NCI-H2081 treated with DMSO at 0.1 percent for 48 hours (cell line): ENCODE results near the gene OSBPL7.
"Not testable (repeated sequence)": the region's sequence is repeated elsewhere in the genome, so short reads cannot be mapped to it uniquely, and the experiment has no call there.

Experiments used
- DNase-seq: peaks from one replicate; lab custom pipeline; 2025; lab: John Stamatoyannopoulos, UW

The OSBPL7 gene

GRCh38 chr17:47806026-47806912 lies 15.3 kb downstream of the OSBPL7 start:
- DNase-seq, result no peak

- no peak for DNase-seq
Measured at GRCh38 chr17:47804461-47804860, 17.1 kb downstream of the OSBPL7 start.

DNA sequence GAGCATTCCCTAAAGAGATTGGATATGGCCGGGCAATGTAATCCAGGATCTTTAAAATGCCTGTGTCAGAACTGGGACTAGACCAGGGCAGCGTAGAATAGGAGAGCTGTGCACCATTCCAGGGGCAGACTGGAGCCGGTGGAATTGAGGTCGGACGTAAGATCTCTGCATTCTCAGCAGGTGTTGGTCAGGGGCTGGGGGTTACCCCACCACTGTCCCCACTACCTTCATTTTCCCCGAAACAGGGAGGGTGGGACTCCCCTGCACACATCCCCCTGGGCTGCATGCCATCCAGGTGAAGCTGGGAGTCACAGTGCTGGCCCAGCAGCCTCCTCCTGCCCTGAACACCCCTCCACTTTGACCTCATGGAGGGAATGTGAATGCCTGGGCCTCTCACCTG lies 17.8 kb downstream of the OSBPL7 start:
- DNase-seq, result no peak

DNA sequence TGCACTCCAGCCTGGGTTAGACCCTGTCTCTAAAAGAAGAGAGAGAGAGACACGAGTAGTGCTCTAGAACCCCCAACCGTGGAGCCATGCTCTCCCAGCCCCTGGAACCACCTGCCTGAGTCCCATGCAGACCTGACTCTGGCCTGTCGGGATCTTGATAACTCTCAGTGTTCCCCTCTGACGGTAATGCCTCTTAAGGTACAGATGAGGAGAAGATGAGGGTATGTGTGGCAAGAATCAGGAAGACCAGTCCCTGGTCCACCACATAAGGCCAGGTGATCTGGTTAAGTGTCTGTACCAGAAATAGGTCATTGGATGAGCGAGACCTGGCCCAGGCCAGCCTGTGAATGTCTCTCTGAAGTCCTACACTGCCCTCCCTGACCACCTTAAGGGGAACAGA lies 18.4 kb downstream of the OSBPL7 start:
- no peak for DNase-seq

DNA sequence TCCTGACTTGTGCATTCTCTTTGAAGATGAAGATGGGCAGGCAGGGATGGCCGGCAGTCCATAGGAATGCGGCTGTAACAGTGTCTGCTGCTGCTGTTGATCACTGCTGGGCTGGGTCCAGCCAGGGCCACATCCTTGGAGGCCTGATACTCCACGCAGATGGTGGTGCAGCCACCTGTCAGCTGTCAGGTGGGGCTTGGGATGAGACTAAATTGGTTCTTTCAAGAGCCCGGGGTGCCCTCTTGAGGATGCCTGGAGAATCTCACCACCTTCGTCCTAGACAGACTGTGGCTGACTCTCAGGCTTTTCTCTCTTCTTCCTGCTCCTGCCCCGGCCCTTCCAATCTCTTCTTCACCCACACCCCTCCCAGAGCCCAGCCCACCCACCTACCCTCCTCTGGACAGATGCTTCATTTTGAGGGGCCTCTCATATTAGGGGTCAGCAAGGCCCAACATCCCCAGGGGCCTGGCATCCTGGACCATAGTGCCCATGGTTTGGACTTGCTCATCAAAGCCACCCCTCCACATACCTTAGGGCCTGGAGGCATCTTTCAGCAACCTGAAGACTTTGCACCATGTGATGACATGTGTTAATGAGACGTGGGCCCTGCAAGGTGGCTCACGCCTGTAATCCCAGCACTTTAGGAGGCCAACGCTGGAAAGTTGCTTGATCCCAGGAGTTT lies 19.1 kb downstream of the OSBPL7 start:
- peak; percentile 42 for DNase-seq

DNA sequence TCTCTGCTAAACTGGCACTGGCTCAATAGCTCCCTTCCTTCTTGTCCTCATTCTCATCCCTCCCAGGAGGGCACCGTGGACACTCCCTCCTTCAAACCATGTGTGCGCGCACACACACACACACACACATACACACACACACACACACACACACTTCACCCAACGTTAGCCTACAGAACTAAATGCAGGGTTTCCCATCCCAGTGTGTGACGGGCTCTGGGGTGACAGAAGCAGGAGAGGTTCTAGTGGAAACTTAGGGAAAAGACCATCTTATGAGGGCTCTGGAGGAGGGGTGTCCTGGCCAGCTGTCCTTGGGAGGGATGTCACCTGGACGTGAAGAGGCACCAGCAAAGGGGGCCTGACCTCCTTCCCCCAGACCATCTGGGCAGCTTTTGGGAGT lies 19.7 kb downstream of the OSBPL7 start:
- no peak for DNase-seq

- no peak for DNase-seq
Measured at GRCh38 chr17:47801176-47801765, 20.3 kb downstream of the OSBPL7 start.

GRCh38 chr17:47800686-47801085 lies 20.9 kb downstream of the OSBPL7 start:
- DNase-seq, result no peak

DNA sequence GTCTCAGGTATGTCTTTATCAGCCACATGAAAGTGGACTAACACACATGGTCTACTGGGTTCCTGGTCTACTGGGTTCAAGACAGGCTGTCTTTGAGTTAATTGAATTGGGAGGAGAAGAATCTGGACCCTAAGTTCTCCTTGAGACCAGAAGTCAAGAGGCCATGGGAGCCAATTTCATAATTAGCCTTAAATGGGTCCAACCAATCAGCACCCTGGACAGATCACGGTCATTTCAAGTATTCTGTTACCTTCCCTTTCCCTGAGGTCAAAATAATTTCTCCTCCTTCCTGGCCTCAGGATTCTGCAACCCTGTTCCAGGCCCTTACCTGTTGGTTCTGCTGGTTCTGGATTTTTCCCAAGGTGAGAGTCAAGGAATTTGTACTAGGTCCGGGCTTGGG lies 23.8 kb downstream of the OSBPL7 start:
- DNase-seq, result no peak

GRCh38 chr17:47792979-47793378 lies 28.6 kb downstream of the OSBPL7 start:
- no peak for DNase-seq

- DNase-seq, result no peak
Measured at GRCh38 chr17:47792457-47792856, 29.1 kb downstream of the OSBPL7 start.

DNA sequence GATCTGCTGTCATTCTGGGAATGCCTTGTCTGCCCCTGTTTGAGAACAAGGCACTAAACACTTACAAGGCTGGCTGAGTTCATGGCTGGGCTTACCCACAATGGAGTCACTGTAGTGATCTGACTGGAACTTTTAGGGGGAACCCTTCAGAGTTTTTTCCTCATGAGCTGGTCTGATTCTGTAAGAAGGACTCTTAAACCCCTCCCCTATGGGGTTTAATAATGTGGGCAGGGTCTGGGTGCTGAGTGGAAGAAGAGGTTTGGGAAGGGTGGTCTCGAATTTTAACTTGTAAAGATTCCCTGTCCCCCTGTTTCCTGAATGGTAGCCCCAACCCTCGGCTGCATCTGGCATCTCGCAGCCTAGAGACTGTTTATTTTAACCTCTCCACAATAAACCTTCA lies 30.6 kb downstream of the OSBPL7 start:
- DNase-seq, result no peak

GRCh38 chr17:47789611-47790561 lies 31.7 kb downstream of the OSBPL7 start:
- peak; percentile 17 for DNase-seq

GRCh38 chr17:47785538-47786123 lies 36.0 kb downstream of the OSBPL7 start:
- no peak for DNase-seq

GRCh38 chr17:47781397-47781796 lies 40.2 kb downstream of the OSBPL7 start:
- DNase-seq, result no peak

GRCh38 chr17:47778184-47778635 lies 43.4 kb downstream of the OSBPL7 start:
- DNase-seq, result no peak

DNA sequence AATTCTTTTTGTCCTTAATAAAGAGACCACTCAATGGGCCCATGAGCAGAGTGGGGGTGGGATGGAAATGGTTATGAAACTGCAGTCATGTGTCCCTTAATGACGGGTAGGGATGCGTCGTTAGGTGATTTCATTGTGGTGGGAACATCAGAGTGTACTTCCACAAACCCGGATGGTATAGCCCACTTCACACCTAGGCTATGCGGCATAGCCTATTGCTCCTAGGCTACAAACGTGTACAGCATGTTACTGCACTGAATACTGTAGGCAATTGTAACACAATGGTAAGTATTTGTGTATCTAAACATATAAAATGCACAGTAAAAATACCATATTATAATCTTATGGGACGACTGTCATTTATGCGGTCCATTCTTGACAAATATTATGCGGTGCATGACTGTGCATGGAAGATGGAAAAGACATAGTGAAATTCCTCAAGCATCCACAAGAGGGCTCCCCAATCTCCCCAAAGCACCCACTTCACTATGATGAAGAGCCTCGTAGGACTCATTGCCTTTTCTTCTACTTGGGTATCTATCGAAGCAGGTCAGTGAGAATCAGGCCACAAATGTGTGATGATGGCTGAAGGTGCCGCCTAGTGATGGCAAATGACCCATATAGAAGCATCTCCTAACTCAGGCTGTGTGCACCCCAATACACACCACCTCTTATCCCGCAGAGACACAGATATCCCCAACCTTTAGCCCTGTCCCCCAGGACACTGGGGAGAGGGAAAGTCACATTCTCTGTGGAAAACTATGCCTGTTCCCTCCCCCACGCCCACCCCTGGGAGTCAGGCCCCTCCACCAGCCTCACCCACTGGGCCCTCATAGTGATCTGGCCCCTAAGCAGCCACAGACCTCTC lies 45.0 kb downstream of the OSBPL7 start:
- DNase-seq, result no peak

- DNase-seq, result no peak
Measured at GRCh38 chr17:47774987-47775580, 46.5 kb downstream of the OSBPL7 start.

- DNase-seq, result no peak
Measured at GRCh38 chr17:47774331-47774730, 47.3 kb downstream of the OSBPL7 start.

DNA sequence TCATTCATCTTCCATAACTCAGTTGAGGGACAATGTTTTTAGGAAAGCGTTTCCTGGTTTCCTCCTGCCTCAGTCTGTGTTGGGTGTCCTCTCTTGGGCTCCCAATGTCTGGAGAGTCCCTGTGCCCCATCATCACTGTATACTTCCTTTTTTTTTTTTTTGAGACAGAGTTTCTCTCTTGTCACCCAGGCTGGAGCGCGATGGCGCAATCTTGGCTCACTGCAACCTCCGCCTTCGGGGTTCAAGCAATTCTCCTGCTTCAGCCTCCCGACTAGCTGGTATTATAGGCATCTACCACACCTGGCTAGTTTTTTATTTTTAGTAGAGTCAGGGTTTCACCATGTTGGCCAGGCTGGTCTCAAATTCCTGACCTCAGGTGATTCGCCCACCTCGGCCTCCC lies 47.9 kb downstream of the OSBPL7 start:
- not testable (repeated sequence) for DNase-seq
